Adipocyte (in vitro differentiated cells): ENCODE results near the gene DHCR7.

Source experiments
- DNase-seq: peaks from one replicate; pipeline ENCODE4 v3.0.0-alpha.2; 2015; ENCODE audit warnings: low read depth
- H3K27me3 ChIP-seq: replicated peaks from 2 replicates; pipeline ENCODE4 v1.7.0; 2013; ENCODE audit warnings: mild to moderate bottlenecking, low read length, moderate library complexity; ENCODE audit not compliant: control insufficient read depth, insufficient read depth
- H3K36me3 ChIP-seq: 2 replicates; pipeline ENCODE4 v1.7.0; 2013; ENCODE audit warnings: low read length, mild to moderate bottlenecking, moderate library complexity; ENCODE audit not compliant: control insufficient read depth, insufficient read depth, severe bottlenecking
- H3K4me1 ChIP-seq: 2 replicates; pipeline ENCODE4 v1.7.0; 2013; ENCODE audit warnings: mild to moderate bottlenecking, low read length, moderate library complexity; ENCODE audit not compliant: control insufficient read depth, insufficient read depth
- H3K4me3 ChIP-seq: 2 replicates; pipeline ENCODE4 v1.7.0; 2013; ENCODE audit warnings: mild to moderate bottlenecking, low read length, moderate library complexity
- H3K9ac ChIP-seq: 2 replicates; pipeline ENCODE4 v1.7.0; 2013; ENCODE audit warnings: mild to moderate bottlenecking, low read length, moderate library complexity
- H3K9me3 ChIP-seq: 2 replicates; pipeline ENCODE4 v1.7.0; 2013; ENCODE audit warnings: mild to moderate bottlenecking, low read length, moderate library complexity; ENCODE audit not compliant: control insufficient read depth

The DHCR7 gene

GRCh38 chr11:71486320-71486719 lies 38.1 kb upstream of the DHCR7 start:
- H3K9ac ChIP-seq = no peak overlapping the region
- H3K4me3 ChIP-seq = no peak overlapping the region
- no peak for DNase-seq
- H3K36me3 ChIP-seq = peaks cover 76% of the 10 kb centered on the region
- H3K9me3 ChIP-seq = no peaks in the 10 kb centered on the region
- H3K27me3 ChIP-seq = no peaks in the 10 kb centered on the region
- no peaks in the 10 kb centered on the region for H3K4me1 ChIP-seq

- Histone ChIP-seq H3K27me3 (no peaks in the 10 kb centered on the region), H3K4me1 (no peaks in the 10 kb centered on the region), H3K4me3 (no peak overlapping the region), H3K9me3 (no peaks in the 10 kb centered on the region), H3K9ac (no peak overlapping the region), H3K36me3 (peaks cover 76% of the 10 kb centered on the region)
- no peak for DNase-seq
These were observed 37.3 kb upstream of the DHCR7 start for GRCh38 chr11:71485466-71485865.

GRCh38 chr11:71485063-71485399 lies 36.8 kb upstream of the DHCR7 start:
- Histone ChIP-seq H3K27me3 (no peaks in the 10 kb centered on the region), H3K4me3 (no peak overlapping the region), H3K9me3 (no peaks in the 10 kb centered on the region), H3K4me1 (no peaks in the 10 kb centered on the region), H3K36me3 (peaks cover 77% of the 10 kb centered on the region), H3K9ac (no peak overlapping the region)
- no peak for DNase-seq

GRCh38 chr11:71484248-71485062 lies 36.3 kb upstream of the DHCR7 start:
- Histone ChIP-seq H3K4me3 (no peak overlapping the region), H3K27me3 (no peaks in the 10 kb centered on the region), H3K36me3 (peaks cover 77% of the 10 kb centered on the region), H3K9ac (no peak overlapping the region), H3K4me1 (no peaks in the 10 kb centered on the region), H3K9me3 (no peaks in the 10 kb centered on the region)
- DNase-seq = no peak

GRCh38 chr11:71483692-71484091 lies 35.5 kb upstream of the DHCR7 start:
- no peak for DNase-seq
- no peaks in the 10 kb centered on the region for H3K9me3 ChIP-seq
- no peaks in the 10 kb centered on the region for H3K27me3 ChIP-seq
- no peaks in the 10 kb centered on the region for H3K4me1 ChIP-seq
- H3K36me3 ChIP-seq = peaks cover 83% of the 10 kb centered on the region
- H3K9ac ChIP-seq = no peak overlapping the region
- no peak overlapping the region for H3K4me3 ChIP-seq

GRCh38 chr11:71482746-71483364 lies 34.7 kb upstream of the DHCR7 start:
- DNase-seq = no peak
- no peaks in the 10 kb centered on the region for H3K27me3 ChIP-seq
- H3K36me3 ChIP-seq = peaks cover 86% of the 10 kb centered on the region
- H3K4me1 ChIP-seq = no peaks in the 10 kb centered on the region
- no peaks in the 10 kb centered on the region for H3K9me3 ChIP-seq
- no peak overlapping the region for H3K4me3 ChIP-seq
- no peak overlapping the region for H3K9ac ChIP-seq

GRCh38 chr11:71482216-71482615 lies 34.0 kb upstream of the DHCR7 start:
- Histone ChIP-seq H3K9ac (no peak overlapping the region), H3K27me3 (no peaks in the 10 kb centered on the region), H3K4me3 (no peak overlapping the region), H3K4me1 (no peaks in the 10 kb centered on the region), H3K9me3 (no peaks in the 10 kb centered on the region), H3K36me3 (peaks cover 91% of the 10 kb centered on the region)
- DNase-seq = no peak

- Histone ChIP-seq H3K9me3 (no peaks in the 10 kb centered on the region), H3K4me1 (no peaks in the 10 kb centered on the region), H3K27me3 (no peaks in the 10 kb centered on the region), H3K4me3 (no peak overlapping the region), H3K36me3 (peaks cover 97% of the 10 kb centered on the region), H3K9ac (no peak overlapping the region)
- DNase-seq = no peak
These were observed 33.1 kb upstream of the DHCR7 start for GRCh38 chr11:71481101-71481960.

GRCh38 chr11:71478528-71478840 lies 30.3 kb upstream of the DHCR7 start:
- H3K4me3 ChIP-seq = no peak overlapping the region
- H3K9ac ChIP-seq = no peak overlapping the region
- peaks cover 90% of the 10 kb centered on the region for H3K36me3 ChIP-seq
- DNase-seq = no peak
- H3K4me1 ChIP-seq = no peaks in the 10 kb centered on the region
- H3K27me3 ChIP-seq = no peaks in the 10 kb centered on the region
- H3K9me3 ChIP-seq = no peaks in the 10 kb centered on the region

GRCh38 chr11:71477641-71478527 lies 29.7 kb upstream of the DHCR7 start:
- DNase-seq = no peak
- Histone ChIP-seq H3K9me3 (no peaks in the 10 kb centered on the region), H3K4me3 (no peak overlapping the region), H3K27me3 (no peaks in the 10 kb centered on the region), H3K9ac (no peak overlapping the region), H3K36me3 (peaks cover 90% of the 10 kb centered on the region), H3K4me1 (no peaks in the 10 kb centered on the region)
